Measurements from ENCODE around the gene LPAR3. TPM values are rescaled to one million over a fixed set of nuclear protein-coding genes. Genes with fewer than 3 reads are reported as not detected.

The LPAR3 gene
- total and polyA plus RNA-seq, 2 of the 13 experiments (the other 11 are each of a cell fraction or from before 2014, with no cell fraction given): not detected

DNA sequence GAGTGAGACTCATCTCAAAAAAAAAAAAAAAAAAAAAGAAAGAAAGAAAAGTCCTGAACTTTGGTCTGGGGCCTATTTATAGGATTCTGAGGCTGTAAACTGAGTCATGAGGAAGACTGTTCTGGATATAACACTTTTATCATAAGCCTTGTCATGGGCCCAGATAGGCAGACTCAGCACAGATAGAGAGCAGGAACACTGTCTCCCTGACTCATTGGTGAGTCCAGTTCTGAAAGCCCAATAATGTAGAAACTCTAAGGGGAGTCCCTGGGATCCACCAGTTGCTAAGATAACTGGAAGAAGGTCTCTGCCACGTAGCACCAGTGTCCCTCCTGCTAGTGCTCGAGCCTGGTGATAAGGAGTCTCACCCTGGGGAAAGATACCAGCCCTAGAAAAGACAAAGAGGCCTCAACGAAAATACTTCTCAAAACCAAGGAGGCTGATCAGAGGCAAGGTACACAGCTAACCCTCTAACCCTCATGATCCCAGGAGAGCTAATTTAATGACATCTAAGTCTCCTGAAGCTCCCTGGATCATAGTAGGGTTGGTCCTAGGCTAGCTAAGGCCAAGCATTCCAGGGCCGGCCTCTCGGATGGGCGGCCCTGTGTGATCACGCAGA lies 43.5 kb downstream of the LPAR3 start:
- in situ Hi-C loops (cut with HindIII; ENCODE audit: extremely low pct_ligation_motif_present, low pct_unique_long_range_greater_than_20kb) (no loop called here), intact Hi-C loops (cut with micrococcal nuclease; ENCODE audit: unreplicated experiment) (no loop called here)
- Histone ChIP-seq H3K4me2 (ENCODE audit: low read depth, low read length) (no peak overlapping the region), H3K9ac (ENCODE audit: insufficient read depth, low read depth, low read length) (no peak overlapping the region), H3K27me3 (ENCODE audit: control insufficient read depth in 1 of 2, insufficient read depth in 2 of 2, low read length in 2 of 2) (no peaks in the 10 kb centered on the region; a peak in 2 of 5 replicates), H4K20me1 (ENCODE audit: insufficient read depth, low read length) (no peaks in the 10 kb centered on the region), H3K4me3 (replicated peaks in 1 of 3; ENCODE audit: insufficient read depth in 1 of 3, low read depth in 2 of 3, low read length in 3 of 3) (no peak overlapping the region), H2AFZ (ENCODE audit: low read length) (no peak overlapping the region), H3K36me3 (replicated peaks in 1 of 2; ENCODE audit: control insufficient read depth in 1 of 2, insufficient read depth in 2 of 2, low read length in 2 of 2) (no peaks in the 10 kb centered on the region), H3K4me1 (ENCODE audit: insufficient read depth, low read length) (no peaks in the 10 kb centered on the region), H3K27ac (ENCODE audit: extremely low read length, insufficient read depth, low read length) (no peak overlapping the region), H3K9me3 (ENCODE audit: low read length) (no peaks in the 10 kb centered on the region), H3K79me2 (ENCODE audit: insufficient read depth, low read length) (no peaks in the 10 kb centered on the region)
- WGBS (ENCODE audit: low lambda C conversion rate): 24% methylated on average over 6 of the region's 7 CpGs
- BruUV-seq (replicated peaks): no TSS peak
- POLR2A ChIA-PET: no interaction called here
- FAIRE-seq (no peak), DNase-seq (ENCODE audit: low spot score) (no peak), ATAC-seq (no peak)
- CTCF ChIA-PET (ENCODE audit: low intra/inter-chr PET ratio, low total read pairs): no interaction called here
- TF ChIP-seq, protein P1, sequence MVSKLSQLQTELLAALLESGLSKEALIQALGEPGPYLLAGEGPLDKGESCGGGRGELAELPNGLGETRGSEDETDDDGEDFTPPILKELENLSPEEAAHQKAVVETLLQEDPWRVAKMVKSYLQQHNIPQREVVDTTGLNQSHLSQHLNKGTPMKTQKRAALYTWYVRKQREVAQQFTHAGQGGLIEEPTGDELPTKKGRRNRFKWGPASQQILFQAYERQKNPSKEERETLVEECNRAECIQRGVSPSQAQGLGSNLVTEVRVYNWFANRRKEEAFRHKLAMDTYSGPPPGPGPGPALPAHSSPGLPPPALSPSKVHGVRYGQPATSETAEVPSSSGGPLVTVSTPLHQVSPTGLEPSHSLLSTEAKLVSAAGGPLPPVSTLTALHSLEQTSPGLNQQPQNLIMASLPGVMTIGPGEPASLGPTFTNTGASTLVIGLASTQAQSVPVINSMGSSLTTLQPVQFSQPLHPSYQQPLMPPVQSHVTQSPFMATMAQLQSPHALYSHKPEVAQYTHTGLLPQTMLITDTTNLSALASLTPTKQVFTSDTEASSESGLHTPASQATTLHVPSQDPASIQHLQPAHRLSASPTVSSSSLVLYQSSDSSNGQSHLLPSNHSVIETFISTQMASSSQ (IDR thresholded peaks at IDR 0.05; ENCODE audit: low read depth): no peak
- TF ChIP-seq, protein P1 (CRISPR knock-in tag; IDR thresholded peaks at IDR 0.05; ENCODE audit: borderline replicate concordance): no peak
- TF ChIP-seq RXRA (CRISPR knock-in tag; IDR thresholded peaks at IDR 0.05): no peak
- TF ChIP-seq MAFF (IDR thresholded peaks at IDR 0.05; ENCODE audit: low read depth, low read length): no peak
- TF ChIP-seq, protein P2, sequence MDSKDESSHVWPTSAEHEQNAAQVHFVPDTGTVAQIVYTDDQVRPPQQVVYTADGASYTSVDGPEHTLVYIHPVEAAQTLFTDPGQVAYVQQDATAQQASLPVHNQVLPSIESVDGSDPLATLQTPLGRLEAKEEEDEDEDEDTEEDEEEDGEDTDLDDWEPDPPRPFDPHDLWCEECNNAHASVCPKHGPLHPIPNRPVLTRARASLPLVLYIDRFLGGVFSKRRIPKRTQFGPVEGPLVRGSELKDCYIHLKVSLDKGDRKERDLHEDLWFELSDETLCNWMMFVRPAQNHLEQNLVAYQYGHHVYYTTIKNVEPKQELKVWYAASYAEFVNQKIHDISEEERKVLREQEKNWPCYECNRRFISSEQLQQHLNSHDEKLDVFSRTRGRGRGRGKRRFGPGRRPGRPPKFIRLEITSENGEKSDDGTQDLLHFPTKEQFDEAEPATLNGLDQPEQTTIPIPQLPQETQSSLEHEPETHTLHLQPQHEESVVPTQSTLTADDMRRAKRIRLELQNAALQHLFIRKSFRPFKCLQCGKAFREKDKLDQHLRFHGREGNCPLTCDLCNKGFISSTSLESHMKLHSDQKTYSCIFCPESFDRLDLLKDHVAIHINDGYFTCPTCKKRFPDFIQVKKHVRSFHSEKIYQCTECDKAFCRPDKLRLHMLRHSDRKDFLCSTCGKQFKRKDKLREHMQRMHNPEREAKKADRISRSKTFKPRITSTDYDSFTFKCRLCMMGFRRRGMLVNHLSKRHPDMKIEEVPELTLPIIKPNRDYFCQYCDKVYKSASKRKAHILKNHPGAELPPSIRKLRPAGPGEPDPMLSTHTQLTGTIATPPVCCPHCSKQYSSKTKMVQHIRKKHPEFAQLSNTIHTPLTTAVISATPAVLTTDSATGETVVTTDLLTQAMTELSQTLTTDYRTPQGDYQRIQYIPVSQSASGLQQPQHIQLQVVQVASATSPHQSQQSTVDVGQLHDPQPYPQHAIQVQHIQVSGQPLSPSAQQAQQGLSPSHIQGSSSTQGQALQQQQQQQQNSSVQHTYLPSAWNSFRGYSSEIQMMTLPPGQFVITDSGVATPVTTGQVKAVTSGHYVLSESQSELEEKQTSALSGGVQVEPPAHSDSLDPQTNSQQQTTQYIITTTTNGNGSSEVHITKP (CRISPR knock-in tag; IDR thresholded peaks at IDR 0.05; ENCODE audit: low read depth): no peak
- TF ChIP-seq ZSCAN29 (CRISPR knock-in tag; conservative IDR thresholded peaks at IDR 0.05): no peak
- TF ChIP-seq HOXA9 (CRISPR knock-in tag; IDR thresholded peaks at IDR 0.05; ENCODE audit: borderline replicate concordance): no peak
- TF ChIP-seq, protein P3, sequence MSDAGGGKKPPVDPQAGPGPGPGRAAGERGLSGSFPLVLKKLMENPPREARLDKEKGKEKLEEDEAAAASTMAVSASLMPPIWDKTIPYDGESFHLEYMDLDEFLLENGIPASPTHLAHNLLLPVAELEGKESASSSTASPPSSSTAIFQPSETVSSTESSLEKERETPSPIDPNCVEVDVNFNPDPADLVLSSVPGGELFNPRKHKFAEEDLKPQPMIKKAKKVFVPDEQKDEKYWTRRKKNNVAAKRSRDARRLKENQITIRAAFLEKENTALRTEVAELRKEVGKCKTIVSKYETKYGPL (CRISPR knock-in tag; IDR thresholded peaks at IDR 0.05): no peak
- TF ChIP-seq HHEX (CRISPR knock-in tag; IDR thresholded peaks at IDR 0.05): no peak

Measured in HepG2 (cell line).